Superior temporal gyrus (tissue), 1 donor: ENCODE data around the gene B3GLCT.
"Not testable (repeated sequence)": the region's sequence is repeated elsewhere in the genome, so short reads cannot be mapped to it uniquely, and the experiment has no call there.

Experiments
- DNase-seq: peaks from one replicate; pipeline ENCODE4 v3.0.0-alpha.2; 2016; ENCODE audit errors: extremely low spot score

B3GLCT gene

DNA sequence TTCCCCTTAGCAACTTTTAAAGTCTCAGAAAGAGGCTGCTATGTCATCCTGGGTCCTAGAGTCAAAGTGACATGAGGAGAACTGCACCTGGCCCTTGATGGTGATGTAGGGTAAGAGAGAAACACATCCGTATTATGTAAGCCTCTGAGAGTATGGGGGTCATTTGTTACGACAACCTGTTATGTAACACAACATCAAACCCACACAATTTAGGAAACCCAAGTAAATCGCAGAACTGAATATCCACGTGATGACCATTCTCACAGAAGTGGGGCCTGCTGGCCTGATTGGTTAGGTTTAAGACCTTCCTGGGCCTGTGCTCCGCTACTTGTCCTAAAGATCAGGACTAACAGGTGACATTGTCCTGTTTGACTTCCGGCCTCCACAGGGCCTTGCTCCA, 15.3 kb upstream of the B3GLCT start:
- DNase-seq: no peak

DNA sequence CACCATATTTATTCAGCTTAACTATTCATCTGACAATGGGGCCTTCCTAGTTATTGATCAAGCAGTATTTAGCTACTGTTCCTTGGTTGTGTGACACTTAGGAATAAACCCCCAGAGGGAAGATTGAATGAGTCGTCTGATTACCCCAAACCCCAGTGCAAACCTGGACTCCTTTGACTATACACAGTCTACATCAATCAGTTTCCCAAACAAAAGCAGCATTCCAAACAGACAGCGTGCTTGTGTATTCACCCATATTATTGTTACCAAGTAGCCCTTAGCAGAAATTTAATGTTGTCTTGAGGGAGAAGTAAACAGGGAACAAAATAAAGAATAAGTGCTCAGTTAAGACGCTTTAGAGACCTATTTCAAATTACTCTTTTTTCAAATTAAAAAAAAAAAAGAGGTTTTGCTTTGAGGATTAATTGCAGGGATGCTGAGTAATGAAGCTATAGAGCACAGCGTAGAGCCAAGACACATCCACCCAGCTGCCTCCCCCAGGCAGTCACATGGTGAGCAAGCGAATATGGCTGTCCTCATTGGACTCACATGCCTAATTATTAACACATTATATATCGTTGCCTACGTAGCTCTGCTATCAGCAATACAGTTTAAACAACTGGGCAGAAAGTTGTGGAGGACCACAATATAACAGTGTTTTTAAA, 14.7 kb upstream of the B3GLCT start:
- DNase-seq: no peak

DNA sequence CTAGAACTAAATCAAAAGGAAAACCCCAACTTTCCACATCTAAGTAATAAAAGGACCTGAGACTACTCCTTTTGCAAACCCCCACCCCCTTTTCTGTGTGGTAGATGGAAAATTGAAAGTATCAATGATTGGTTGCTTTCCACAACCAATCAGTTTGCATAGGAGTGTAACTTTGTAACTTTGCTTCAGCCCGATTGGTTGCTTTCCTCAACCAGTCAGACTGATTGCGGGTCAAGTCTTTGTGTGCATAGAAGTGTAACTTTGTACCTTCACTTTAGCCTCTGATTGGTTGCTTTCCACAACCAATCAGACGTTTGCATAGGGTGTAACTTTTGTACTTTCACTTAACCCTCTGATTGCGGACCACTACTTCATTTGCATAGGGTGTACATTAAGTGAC, 8.0 kb upstream of the B3GLCT start:
- DNase-seq: no peak

DNA sequence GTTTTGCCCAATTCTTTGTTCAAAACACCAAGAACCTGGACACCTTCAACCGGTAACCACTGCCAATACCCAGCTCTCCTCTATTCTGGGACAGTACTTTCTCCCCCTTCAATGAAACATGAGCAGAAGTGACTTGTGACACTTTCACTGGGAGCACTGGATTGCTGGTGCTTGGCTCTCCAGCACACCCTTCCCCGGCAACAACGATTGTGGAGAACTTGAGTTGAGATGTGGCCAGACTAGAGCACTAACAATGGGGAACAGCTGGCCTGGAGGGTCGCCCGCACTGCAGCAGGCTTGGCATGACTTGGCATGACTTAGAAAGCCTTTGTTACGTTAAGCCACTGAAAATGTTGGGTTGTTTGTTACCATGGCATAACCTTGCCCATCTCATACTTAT, 7.5 kb upstream of the B3GLCT start:
- DNase-seq: peak; percentile 86

DNA sequence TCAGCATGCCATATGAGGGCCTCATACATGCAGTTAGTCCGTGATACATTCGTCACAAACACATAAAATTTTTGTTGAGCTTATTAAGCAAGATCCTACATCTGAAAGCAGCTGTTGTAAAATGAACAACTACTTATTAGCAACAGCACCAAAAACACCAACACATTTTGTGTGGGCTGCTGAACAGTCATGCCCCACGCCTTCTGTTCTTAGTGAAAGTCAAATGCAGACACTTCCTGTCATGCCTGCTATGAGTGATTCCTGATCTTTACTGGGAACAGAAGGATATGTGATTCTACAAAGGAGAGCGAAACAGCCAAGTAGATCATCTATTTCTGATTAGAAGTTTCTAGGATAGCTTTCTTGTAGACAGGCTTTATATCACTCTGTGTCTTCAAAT, 4.2 kb upstream of the B3GLCT start:
- no peak for DNase-seq

DNA sequence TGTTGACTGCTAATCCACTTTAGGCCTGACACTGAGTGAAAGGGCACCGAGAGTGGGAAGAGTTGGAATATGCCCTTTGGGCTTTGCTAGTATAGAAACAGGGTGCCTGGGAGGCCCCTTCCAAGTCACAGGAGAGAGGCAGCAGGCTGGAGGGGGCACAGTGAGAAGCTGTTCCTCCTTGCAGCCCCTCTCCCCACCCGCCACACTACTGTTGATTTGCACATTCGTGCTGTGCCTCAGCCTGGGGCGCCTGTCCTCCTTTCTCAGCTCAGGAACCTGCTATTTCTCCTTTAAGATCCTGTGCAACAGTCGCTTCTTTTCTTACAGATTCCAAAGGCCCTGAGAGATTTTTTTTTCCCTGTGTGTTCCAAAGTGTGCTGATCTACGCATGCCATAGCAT, 2.8 kb upstream of the B3GLCT start:
- no peak for DNase-seq

DNA sequence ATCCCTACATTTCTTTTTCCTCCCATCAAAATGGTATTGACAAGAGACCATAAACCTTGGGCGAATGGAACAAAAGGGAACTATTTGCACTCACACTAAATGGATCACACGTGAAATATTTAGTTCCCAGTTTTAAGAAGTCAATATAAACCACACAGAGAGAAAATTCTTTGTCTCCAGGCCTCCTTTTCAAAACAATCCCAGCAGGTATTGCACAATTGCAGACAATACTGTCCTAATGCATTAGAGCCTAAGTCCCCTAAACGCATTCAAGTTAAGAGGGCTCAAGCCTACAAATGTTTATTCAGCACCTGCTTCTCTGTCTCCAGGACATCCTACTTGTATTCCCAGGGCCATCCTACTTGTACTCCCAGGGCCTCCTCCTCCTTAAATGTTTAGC, 1.3 kb upstream of the B3GLCT start:
- no peak for DNase-seq

DNA sequence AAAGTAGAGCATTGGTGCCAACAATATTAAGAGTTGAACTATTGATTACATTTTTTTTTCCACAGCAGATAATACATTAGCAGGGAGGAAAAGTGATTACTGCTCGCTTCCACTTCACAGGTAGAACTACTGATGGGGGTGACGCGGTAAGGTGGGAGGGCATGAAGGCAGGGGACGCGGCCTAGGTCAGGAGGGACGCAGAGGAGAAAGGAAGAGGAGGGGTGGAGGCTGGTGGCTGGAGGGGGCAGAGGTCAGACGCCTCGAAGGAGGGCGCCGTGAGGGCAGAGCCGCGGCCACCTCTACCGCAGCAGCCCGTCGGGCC, 287 bp upstream of the B3GLCT start:
- DNase-seq: no peak

DNA sequence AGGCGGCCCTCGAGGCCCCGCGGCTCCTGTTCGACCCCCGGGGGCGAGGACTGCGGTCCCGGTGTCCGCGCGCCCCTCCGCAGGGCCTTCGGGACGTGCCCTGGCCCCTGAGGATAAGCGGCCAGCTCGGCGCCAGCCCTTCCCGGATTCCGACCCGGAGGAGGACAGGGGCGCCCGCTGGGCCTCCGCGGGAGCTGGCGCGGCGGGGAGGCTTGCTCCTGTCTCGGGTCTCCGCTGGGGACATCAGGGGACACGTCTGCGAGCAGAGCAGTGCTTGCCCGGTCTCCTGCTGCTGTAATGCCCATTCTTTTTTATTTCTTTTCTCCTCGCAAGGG, 829 bp downstream of the B3GLCT start:
- no peak for DNase-seq

DNA sequence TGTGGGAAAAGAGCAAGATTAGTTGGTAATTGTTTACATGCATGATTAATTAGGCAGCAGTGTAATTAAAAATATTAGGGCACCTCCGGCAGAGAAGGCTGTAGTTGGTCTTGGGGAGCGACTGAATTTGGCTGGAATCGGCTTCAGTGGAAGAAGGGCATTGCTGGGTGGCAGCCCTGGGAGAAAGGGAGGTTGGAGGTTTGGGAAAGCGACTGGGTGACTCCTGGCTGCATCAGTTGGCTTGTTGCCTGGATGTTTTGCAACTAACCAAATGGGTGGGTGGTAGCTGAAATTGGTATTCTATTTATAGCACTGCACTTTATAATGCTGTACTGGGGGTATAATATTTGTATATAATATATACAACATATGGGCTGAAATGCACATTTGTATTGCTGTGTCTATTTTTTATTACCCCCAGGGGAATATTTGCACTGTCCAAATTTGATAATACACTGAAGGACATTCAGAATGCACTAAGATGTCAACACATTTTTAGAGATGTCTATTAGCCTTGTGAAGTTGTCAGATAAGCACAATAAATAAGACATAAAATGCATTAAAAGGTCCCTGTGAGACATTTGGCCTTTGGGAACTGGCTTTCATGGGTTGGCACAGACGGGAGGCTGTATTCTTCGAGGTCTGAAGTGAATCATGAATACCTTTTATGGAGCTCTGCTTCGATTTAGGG, 1.7 kb downstream of the B3GLCT start:
- no peak for DNase-seq

DNA sequence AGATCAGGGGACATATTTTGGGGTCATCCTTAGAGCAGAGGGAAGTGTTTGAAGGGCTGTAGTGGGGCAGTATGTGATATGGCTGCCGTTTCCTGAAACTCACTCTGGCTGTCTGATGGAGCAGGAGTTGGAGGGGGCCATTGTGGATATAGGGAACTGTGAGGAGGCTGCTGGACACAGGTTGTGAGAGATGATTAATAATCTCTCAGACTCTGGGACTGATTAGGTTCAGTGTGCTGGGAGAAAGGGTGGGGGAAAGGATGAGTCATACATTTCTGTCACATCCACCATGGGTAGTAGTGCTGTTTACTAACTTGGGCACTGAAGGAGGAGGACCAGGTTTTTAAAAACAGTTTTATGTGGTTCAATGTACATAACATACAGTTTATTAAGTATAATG, 4.8 kb downstream of the B3GLCT start:
- no peak for DNase-seq

DNA sequence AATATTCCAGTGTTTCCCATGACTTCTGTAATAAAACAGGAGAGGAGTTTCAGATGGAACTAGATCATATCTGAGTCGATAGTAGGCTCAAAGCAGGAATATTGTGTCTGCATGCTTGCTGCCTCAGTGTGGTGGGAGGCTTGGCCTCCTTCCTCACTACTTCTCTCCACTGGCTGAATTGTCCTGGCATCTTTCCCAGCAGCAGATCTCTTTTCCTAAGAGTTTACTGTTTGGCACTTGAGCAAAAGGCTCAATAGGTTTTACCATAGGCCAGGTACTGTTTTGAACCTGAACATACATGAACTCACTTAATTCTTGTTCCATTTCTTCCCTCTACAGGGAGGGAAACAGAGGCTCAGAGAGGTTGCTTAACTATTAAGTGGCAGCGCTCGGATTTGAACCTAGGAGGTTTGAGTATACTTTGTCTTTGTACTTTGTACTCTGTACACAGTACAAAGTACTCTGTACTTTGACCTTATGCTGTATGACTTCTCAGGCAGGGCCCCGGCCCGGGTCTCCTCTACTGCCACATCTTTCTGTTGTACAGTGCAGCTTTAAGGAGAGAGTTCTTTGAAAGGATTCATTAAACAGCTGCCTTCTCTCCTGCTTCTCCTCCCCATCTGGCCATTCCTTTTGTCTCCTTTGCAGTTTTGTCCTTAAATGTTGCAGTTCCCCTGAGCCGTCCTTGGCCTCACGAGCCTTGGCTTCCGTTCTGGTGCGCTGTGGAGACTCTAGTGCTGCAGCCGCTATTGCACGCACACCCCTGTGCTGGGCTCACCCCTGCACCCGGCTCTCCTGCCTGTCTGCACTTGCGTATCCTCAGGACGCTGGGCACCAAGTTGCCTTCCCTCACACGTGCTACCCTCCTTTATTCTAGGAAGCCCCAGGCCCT, 8.1 kb downstream of the B3GLCT start:
- DNase-seq: peak; percentile 58

DNA sequence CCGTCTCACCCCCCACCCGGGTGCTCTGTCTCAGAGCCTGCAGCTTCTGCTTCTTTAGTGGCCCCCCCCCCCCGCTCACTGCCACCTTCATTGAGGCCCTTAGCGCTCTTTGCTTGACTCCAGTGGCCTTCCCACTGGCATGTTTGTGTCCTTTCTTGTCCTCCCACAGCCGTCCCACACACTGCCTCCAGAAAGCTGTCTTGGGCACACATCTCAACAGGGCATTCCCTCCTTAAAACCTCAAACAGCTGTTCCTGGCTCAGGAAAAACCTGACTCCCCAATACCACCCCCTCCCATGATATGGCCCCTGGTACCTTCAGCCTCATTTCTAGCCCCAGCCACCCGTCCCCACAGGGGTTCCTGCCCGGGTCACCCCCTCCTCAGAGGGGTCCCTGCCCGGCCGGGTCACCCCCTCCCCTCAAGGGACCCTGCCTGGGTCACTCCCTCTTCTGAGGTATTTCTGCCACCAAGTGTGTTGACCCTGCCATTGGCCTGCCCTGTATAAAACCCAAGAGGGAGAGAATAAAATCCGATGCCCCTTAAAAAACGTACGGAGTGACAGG, 8.9 kb downstream of the B3GLCT start:
- DNase-seq: no peak

DNA sequence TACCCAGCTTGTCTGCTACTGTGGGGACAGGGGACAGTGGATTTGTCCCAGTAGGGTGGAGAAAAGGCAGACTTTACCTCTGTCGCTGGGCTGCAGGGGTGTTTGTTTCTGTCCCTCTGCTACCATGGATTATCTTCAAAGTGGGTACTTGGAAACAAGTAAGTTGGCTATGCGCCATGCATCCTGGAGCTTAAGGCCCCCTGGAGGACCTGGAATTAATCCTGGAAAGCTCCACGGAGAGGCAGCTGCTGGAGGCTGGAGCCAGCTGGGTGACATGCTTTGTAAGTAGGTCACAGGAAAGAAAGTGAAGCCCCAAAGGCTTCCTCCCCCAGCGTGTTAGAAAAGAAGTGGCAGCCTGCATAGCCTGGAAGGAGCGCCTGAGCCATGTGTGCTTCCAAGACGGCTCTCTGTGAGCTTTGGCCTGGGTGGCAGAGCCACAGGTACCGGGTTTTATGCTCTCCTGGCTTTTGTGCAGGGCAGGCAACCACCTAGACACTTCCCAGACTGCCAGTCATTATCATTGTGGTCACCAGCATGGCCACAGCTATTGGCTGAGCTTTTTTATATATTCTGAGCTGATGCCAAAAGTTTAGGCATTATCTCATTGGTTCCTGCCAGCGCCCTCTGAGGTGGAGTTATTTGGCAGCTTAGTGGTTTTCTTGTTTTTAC, 9.5 kb downstream of the B3GLCT start:
- peak; percentile 56 for DNase-seq

DNA sequence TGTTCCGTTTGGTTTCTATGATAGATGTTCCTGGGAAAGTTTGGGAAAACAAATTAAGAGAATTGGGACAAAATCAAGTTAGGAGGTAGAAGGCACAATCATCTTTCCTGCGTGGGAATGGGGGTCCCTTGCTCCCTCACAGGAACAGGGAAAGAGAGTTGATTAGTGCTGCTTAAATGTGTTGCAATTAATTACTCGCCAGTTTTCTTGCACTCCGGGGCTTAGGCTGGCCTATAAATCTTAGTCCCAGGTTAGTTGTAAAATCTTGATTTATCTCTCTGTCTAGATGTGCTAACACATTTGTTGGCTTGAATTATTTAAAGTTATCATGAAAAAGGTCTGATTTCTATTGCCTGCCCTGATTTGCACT, 10.1 kb downstream of the B3GLCT start:
- no peak for DNase-seq

DNA sequence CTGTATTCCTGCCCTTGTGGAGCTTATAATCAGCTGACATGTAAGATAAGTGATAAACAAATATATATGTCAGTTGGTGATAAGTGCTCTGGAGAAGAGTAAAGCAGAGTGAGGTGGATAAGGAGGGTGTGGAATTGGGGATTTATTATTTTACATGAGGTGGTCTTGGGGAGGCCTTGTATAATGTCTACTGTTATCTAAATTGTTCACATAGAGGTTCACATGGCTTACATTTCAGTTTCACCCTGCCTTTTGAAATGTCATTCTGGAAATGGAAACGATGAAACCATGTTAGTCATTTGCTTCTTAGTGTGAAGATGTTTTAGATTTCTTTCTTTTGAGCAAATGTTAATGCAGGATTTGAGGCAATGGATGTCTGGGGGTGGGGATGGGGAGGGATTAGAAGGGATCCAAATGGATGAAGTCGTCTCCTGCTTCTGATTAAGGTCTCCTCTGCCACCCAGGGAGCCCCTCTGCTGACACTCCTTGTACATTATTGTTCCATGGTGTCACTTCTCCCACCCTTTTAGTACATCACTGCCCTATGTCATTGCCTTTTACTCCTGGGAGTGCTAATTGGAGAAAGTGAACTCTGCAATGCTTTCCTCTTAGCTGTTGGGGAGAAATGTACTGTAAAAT, 14.0 kb downstream of the B3GLCT start:
- no peak for DNase-seq

DNA sequence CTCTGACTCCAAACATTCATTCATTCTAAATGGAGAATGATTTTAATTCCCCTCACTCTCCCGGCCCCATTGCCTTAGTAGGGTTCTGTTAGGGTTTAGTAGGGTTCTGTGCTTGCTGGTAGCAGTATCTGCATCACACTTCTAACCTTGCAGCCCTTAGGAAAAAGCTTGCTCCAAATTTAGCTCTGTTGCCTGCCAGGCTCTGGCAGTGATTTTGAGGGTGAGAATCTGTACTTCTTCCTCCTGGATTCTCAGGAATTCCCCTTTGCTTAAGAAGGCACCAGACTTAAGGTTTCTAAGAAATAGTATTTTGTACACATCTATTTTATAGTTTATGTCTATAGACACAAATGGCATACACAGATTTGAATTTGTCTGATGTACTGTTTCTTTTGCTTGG, 14.7 kb downstream of the B3GLCT start:
- DNase-seq: peak; percentile 51

DNA sequence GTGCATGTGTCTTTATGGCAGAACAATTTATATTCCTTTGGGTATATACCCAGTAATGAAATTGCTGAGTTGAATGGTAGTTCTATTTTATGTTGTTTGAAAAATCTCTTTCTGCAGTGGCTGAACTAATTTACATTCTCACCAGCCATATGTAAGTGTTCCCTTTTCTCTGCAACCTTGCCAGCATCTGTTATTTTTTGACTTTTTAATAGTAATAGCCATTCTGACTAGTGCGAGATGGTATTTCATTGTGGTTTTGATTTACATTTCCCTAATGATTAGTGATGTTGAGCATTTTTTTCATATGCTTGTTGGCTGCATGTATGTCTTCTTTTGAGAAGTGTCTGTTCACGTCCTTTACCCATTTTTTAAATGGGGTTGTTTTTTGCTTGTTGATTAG, 17.1 kb downstream of the B3GLCT start:
- not testable (repeated sequence) for DNase-seq

DNA sequence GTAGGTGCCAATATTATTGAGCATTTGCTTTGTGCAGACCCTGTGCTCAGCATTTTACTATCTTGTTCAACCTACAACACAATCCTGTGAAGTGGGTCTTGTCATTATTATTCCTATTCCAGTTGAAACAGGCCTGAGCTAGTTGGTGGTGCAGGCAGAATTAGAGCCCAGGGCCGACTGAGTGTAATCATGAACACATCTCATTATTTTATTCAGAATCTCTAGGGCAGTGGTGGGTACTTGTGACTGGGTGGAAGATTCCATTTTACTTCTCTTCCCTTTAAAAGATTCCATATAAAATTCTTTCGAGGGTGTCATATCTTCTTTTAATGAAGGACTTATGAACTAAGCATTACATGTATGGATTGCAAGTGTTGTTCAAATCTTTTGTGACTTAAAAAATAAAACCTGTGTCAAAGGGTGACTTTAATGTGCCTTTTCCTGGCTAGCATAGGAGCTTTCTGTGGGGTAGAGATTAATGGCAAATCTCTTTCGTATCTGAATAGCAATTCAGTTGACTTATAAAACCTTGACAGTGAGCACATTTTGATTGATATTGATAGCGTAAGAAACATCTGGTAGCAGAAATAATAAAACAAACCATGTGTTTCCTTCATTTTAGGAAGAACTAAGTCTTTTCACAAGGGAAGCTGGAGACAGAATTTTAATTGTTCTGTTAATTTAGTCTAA, 20.3 kb downstream of the B3GLCT start:
- DNase-seq: no peak

DNA sequence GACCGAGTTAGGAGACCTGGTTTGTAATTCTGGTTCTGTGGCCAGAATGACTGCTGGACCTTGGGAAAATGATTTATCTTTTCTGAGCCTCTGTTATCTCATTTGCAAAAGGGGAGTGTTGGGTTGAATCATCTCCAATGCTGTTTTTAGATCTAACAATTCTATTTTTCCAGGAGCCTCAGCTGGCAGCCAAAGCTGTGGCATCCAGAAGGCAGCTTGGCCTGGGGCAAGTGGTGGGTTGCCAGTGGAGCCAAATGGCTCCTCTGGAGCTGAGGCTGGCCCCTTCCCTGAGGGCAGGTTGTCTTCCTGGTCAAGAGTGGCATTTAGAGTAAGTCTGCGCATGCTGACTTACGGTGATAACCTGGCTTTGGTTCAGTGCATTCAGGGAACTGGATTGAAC, 21.3 kb downstream of the B3GLCT start:
- no peak for DNase-seq

DNA sequence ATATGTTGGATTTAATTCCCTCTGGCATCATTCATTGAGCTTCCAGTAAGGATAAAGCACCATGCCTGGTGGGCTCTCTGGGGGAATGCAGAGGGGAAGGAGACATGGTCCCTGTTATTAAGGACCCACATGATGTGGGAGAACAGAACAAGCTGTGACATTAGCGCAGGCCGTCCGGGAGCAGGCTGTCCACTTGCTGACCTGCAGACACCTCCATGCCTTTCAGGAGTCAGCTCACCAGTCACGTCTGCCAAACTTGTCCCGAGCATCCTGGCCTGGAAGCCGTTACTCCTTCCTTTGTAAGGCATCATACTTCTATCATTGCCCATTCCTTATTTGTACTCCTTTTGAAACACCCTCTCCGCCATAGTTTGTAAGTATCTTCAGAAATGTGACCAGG, 23.4 kb downstream of the B3GLCT start:
- DNase-seq: no peak
